Measurements from ENCODE around the gene ADIPOQ. TPM values are rescaled to one million over a fixed set of nuclear protein-coding genes. Genes with fewer than 3 reads are reported as not detected.
"Not testable (repeated sequence)": the region's sequence is repeated elsewhere in the genome, so short reads cannot be mapped to it uniquely, and the experiment has no call there.

Gene ADIPOQ
- total RNA-seq, 4 donors from 2014 or later: 0.38 to 5.8 (median 0.61) TPM

DNA sequence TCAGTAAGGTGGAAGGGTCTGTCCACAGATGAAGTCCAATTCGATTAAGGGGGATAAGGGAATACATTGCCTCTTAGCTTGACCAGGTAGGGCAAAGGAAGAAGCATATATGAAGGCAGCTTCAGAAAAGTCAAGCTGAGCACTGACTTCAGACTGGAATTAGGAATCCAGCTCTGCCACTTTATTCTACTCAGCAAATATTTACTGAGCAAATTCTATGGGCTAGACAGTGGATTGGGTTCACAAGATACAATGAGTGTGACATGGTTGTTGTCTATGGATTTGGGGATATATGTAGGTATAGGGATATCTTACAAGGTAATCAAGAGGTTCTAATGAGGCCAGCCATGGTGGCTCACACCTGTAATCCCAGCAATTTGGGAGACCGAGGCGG is 526 bp downstream of the ADIPOQ start:
- H3K36me3 ChIP-seq: no peaks in the 10 kb centered on the region
- no peak for DNase-seq
- no peaks in the 10 kb centered on the region for H3K27me3 ChIP-seq
- no peaks in the 10 kb centered on the region for H3K9me3 ChIP-seq
- no peak overlapping the region for H3K4me3 ChIP-seq
- no peaks in the 10 kb centered on the region for H3K4me1 ChIP-seq
- H3K27ac ChIP-seq: no peak overlapping the region
- TF ChIP-seq, protein P1, sequence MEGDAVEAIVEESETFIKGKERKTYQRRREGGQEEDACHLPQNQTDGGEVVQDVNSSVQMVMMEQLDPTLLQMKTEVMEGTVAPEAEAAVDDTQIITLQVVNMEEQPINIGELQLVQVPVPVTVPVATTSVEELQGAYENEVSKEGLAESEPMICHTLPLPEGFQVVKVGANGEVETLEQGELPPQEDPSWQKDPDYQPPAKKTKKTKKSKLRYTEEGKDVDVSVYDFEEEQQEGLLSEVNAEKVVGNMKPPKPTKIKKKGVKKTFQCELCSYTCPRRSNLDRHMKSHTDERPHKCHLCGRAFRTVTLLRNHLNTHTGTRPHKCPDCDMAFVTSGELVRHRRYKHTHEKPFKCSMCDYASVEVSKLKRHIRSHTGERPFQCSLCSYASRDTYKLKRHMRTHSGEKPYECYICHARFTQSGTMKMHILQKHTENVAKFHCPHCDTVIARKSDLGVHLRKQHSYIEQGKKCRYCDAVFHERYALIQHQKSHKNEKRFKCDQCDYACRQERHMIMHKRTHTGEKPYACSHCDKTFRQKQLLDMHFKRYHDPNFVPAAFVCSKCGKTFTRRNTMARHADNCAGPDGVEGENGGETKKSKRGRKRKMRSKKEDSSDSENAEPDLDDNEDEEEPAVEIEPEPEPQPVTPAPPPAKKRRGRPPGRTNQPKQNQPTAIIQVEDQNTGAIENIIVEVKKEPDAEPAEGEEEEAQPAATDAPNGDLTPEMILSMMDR (IDR thresholded peaks at IDR 0.05): no peak
- TF ChIP-seq POLR2A (IDR thresholded peaks at IDR 0.05): no peak

DNA sequence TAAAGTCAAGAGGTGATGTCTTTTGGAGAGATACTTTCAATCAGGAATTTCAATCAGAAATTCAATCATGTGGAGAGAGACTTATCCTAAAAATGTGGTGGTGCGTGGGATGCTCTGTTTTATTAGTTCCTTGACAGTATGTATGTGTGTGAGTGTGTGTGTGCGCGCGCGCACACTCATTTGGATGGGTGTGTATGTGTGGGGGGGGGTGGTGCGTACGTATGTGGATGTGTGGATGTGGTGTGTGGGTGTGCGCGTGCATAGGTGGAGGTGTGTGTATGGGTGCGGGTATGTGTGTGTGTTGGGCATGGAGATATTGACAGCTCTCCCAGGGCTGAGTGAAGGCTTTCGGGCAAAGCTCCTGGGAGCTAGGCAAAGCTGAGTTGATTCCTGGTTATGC is 2.4 kb downstream of the ADIPOQ start:
- no peak overlapping the region for H3K27ac ChIP-seq
- H3K4me1 ChIP-seq: no peaks in the 10 kb centered on the region
- no peak overlapping the region for H3K4me3 ChIP-seq
- no peaks in the 10 kb centered on the region for H3K27me3 ChIP-seq
- H3K36me3 ChIP-seq: no peaks in the 10 kb centered on the region
- DNase-seq: no peak
- no peaks in the 10 kb centered on the region for H3K9me3 ChIP-seq
- TF ChIP-seq, protein P1 (IDR thresholded peaks at IDR 0.05): no peak
- TF ChIP-seq POLR2A (IDR thresholded peaks at IDR 0.05): no peak

DNA sequence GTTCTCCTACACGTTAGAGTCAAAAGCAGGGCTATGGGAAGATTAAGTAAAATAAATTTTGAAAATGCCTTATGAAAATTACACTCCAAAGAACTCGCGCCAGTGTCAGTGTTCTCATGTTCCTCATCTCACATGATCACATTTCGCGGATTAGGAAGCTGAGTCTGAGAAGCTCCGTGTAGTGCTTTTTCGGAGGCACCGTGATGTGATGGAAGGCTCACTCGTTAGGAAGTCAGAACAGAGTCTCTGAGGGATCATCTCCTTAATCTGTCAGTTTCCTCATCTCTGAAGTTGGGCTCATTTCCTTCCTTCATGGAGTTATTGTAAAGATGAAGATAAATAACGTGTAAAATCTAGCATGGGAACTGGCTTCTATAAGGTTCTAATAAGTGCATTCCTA is 3.2 kb downstream of the ADIPOQ start:
- H3K9me3 ChIP-seq: no peaks in the 10 kb centered on the region
- H3K4me1 ChIP-seq: no peaks in the 10 kb centered on the region
- DNase-seq: no peak
- H3K27ac ChIP-seq: no peak overlapping the region
- no peaks in the 10 kb centered on the region for H3K27me3 ChIP-seq
- no peaks in the 10 kb centered on the region for H3K36me3 ChIP-seq
- H3K4me3 ChIP-seq: no peak overlapping the region
- TF ChIP-seq POLR2A (IDR thresholded peaks at IDR 0.05): no peak
- TF ChIP-seq, protein P1 (IDR thresholded peaks at IDR 0.05): no peak

DNA sequence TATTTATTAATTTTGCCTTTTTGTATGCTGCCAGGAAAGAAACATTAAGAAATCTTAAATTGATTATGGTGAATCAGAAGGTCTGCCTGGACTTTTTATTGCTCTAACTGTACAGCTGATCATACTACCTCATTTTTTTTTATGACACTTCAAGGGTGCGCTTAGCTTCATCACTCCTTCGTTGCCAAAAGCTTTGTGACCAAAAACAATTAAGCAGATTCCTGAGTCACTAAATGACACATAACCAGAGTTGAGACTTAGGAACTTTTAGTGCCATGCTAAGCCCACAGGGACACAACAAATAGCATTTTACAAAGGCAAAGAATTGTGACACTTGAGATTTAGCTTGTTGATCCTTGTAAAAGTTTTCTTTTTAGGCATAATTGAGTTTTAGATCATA is 4.9 kb downstream of the ADIPOQ start:
- DNase-seq: no peak
- no peaks in the 10 kb centered on the region for H3K4me1 ChIP-seq
- no peaks in the 10 kb centered on the region for H3K27me3 ChIP-seq
- TF ChIP-seq, protein P1 (IDR thresholded peaks at IDR 0.05): no peak
- no peak for TF ChIP-seq POLR2A (IDR thresholded peaks at IDR 0.05)
- no peaks in the 10 kb centered on the region for H3K36me3 ChIP-seq
- H3K27ac ChIP-seq: no peak overlapping the region
- H3K9me3 ChIP-seq: no peaks in the 10 kb centered on the region
- no peak overlapping the region for H3K4me3 ChIP-seq

DNA sequence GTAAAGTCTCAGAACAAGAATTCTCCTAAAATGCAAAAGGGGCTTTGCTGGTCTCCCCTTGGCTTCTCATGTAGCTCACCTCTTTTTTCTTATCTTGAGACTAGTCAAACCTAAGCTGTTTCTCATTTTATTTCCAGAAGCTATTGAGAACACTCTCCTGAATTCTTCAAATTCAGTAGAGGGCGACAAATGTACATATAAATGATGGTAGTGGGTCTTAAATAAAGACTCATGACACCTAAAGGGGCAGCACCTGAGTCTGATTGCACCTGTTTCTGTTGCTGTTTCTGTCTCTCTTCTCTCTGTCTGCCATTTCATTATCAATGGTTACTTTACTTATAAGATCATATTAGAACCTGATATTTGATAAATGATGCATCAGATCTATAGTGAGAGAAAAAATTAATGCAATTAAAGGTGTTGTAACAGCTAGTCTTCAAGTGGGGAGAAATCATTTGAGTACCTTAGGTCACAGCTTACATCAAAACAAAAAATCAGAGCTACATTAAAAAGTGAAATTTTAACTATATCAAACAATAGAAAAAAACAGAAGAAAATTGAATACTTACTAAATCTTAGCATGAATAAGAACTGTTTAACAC is 7.0 kb downstream of the ADIPOQ start:
- H3K36me3 ChIP-seq: no peaks in the 10 kb centered on the region

DNA sequence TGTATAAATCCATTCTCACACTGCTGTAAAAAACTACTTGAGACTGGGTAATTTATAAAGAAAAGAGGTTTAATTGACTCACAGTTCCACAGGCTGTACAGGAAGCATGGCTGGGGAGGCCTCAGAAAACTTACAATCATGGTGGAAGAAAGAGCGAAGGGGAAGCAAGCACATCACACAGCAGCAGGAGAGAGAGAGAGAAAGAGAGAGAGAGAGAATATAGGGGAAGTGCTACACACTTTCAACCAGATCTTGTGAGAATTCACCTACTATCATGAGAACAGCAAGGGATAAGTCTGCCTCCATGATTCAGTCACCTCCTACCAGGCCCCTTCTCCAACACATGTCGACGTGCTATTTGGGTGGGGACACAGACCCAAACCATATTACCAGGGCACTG is 9.3 kb downstream of the ADIPOQ start:
- DNase-seq, H3K4me3 ChIP-seq, H3K27me3 ChIP-seq, H3K27ac ChIP-seq, H3K4me1 ChIP-seq, H3K36me3 ChIP-seq, H3K9me3 ChIP-seq: not testable (repeated sequence)

More for the DNA sequence above, 7.0 kb downstream of the ADIPOQ start:
- no peak for DNase-seq
- H3K9me3 ChIP-seq: no peaks in the 10 kb centered on the region
- H3K4me1 ChIP-seq: no peaks in the 10 kb centered on the region
- no peak overlapping the region for H3K27ac ChIP-seq
- no peaks in the 10 kb centered on the region for H3K27me3 ChIP-seq
- TF ChIP-seq, protein P1 (IDR thresholded peaks at IDR 0.05): peak in 4 of 6 experiments; percentile 33 to 45 (median 42)
- TF ChIP-seq POLR2A (IDR thresholded peaks at IDR 0.05): no peak
- H3K4me3 ChIP-seq: no peak overlapping the region

All from Peyer's patch (tissue), 4 donors.